Measurements from ENCODE around the gene IQCF5. TPM values are rescaled to one million over a fixed set of nuclear protein-coding genes. Genes with fewer than 3 reads are reported as not detected.
"Not testable (repeated sequence)": the region's sequence is repeated elsewhere in the genome, so short reads cannot be mapped to it uniquely, and the experiment has no call there.

The IQCF5 gene
- polyA plus RNA-seq, 4 donors: not detected

DNA sequence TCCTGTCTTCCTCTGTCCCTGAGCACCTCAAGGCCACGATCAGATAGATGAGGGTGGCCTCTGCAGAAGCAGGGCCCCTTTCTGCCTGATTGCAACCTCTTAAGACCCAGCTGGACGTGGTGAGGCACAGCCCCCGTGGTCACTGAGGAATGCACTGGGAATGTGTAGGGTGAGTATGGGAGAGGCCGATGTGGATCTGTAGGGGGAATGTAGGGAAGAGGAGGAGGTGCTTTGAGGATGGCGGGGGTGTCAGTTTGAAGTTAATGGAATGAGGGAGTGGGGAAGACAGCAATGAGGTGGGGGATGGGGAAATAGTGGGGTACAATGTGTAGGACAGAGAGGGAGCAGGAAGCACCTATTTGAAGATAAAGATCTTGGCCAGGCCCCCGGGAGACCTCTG is 785 bp upstream of the IQCF5 start:
- WGBS, 3 donors: 38 to 47% (median 41%) methylated on average over 6 of the region's 6 CpGs
- Histone ChIP-seq H3K9me3 (ENCODE audit: control insufficient read depth in 2 of 2, insufficient read depth in 1 of 2, low read depth in 1 of 2, low read length in 1 of 2) (no peaks in the 10 kb centered on the region), H3K4me3 (ENCODE audit: low read depth in 1 of 3, low read length in 3 of 3) (no peak overlapping the region), H3K36me3 (ENCODE audit: control insufficient read depth in 3 of 3, insufficient read depth in 2 of 3, low read depth in 1 of 3, low read length in 3 of 3) (no peaks in the 10 kb centered on the region), H3K4me1 (ENCODE audit: control insufficient read depth in 3 of 3, insufficient read depth in 2 of 3, low read depth in 1 of 3, low read length in 2 of 3) (no peaks in the 10 kb centered on the region), H3K27me3 (ENCODE audit: control insufficient read depth in 3 of 3, insufficient read depth in 3 of 3, low read length in 3 of 3) (no peaks in the 10 kb centered on the region), H3K27ac (ENCODE audit: low read depth in 1 of 3, low read length in 2 of 3) (no peak overlapping the region)
- no peak for DNase-seq
- no peak for FAIRE-seq

GRCh38 chr3:51874889-51875288 is 512 bp downstream of the IQCF5 start:
- no peaks in the 10 kb centered on the region for H3K9me3 ChIP-seq (ENCODE audit: control insufficient read depth in 2 of 2, insufficient read depth in 1 of 2, low read depth in 1 of 2, low read length in 1 of 2)
- no peaks in the 10 kb centered on the region for H3K36me3 ChIP-seq (ENCODE audit: control insufficient read depth in 3 of 3, insufficient read depth in 2 of 3, low read depth in 1 of 3, low read length in 3 of 3)
- no peak for FAIRE-seq
- H3K4me1 ChIP-seq (ENCODE audit: control insufficient read depth in 3 of 3, insufficient read depth in 2 of 3, low read depth in 1 of 3, low read length in 2 of 3): no peaks in the 10 kb centered on the region
- H3K4me3 ChIP-seq (ENCODE audit: low read depth in 1 of 3, low read length in 3 of 3): no peak overlapping the region
- H3K27me3 ChIP-seq (ENCODE audit: control insufficient read depth in 3 of 3, insufficient read depth in 3 of 3, low read length in 3 of 3): no peaks in the 10 kb centered on the region
- 28 to 61% (median 39%) methylated on average over 4 of the region's 4 CpGs for WGBS, 3 donors
- no peak for DNase-seq
- no peak overlapping the region for H3K27ac ChIP-seq (ENCODE audit: low read depth in 1 of 3, low read length in 2 of 3)

GRCh38 chr3:51874411-51874810 is 990 bp downstream of the IQCF5 start:
- H3K4me1 ChIP-seq (ENCODE audit: control insufficient read depth in 3 of 3, insufficient read depth in 2 of 3, low read depth in 1 of 3, low read length in 2 of 3): no peaks in the 10 kb centered on the region
- no peak overlapping the region for H3K4me3 ChIP-seq (ENCODE audit: low read depth in 1 of 3, low read length in 3 of 3)
- no peaks in the 10 kb centered on the region for H3K27me3 ChIP-seq (ENCODE audit: control insufficient read depth in 3 of 3, insufficient read depth in 3 of 3, low read length in 3 of 3)
- H3K36me3 ChIP-seq (ENCODE audit: control insufficient read depth in 3 of 3, insufficient read depth in 2 of 3, low read depth in 1 of 3, low read length in 3 of 3): no peaks in the 10 kb centered on the region
- H3K27ac ChIP-seq (ENCODE audit: low read depth in 1 of 3, low read length in 2 of 3): no peak overlapping the region
- no peak for DNase-seq
- H3K9me3 ChIP-seq (ENCODE audit: control insufficient read depth in 2 of 2, insufficient read depth in 1 of 2, low read depth in 1 of 2, low read length in 1 of 2): no peaks in the 10 kb centered on the region
- 68 to 79% (median 76%) methylated on average over 2 of the region's 2 CpGs for WGBS, 3 donors
- FAIRE-seq: no peak

GRCh38 chr3:51873876-51874275 is 1.5 kb downstream of the IQCF5 start:
- H3K27ac ChIP-seq (ENCODE audit: low read depth in 1 of 3, low read length in 2 of 3): no peak overlapping the region
- WGBS, 3 donors: 93 to 95% (median 95%) methylated on average over 10 of the region's 10 CpGs
- FAIRE-seq (no peak), DNase-seq (no peak)
- no peaks in the 10 kb centered on the region for H3K4me1 ChIP-seq (ENCODE audit: control insufficient read depth in 3 of 3, insufficient read depth in 2 of 3, low read depth in 1 of 3, low read length in 2 of 3)
- H3K27me3 ChIP-seq (ENCODE audit: control insufficient read depth in 3 of 3, insufficient read depth in 3 of 3, low read length in 3 of 3): no peaks in the 10 kb centered on the region
- H3K36me3 ChIP-seq (ENCODE audit: control insufficient read depth in 3 of 3, insufficient read depth in 2 of 3, low read depth in 1 of 3, low read length in 3 of 3): no peaks in the 10 kb centered on the region
- no peak overlapping the region for H3K4me3 ChIP-seq (ENCODE audit: low read depth in 1 of 3, low read length in 3 of 3)
- no peaks in the 10 kb centered on the region for H3K9me3 ChIP-seq (ENCODE audit: control insufficient read depth in 2 of 2, insufficient read depth in 1 of 2, low read depth in 1 of 2, low read length in 1 of 2)

GRCh38 chr3:51873253-51873766 is 2.1 kb downstream of the IQCF5 start:
- no peaks in the 10 kb centered on the region for H3K36me3 ChIP-seq (ENCODE audit: control insufficient read depth in 3 of 3, insufficient read depth in 2 of 3, low read depth in 1 of 3, low read length in 3 of 3)
- DNase-seq (no peak), FAIRE-seq (no peak)
- no peaks in the 10 kb centered on the region for H3K9me3 ChIP-seq (ENCODE audit: control insufficient read depth in 2 of 2, insufficient read depth in 1 of 2, low read depth in 1 of 2, low read length in 1 of 2)
- no peaks in the 10 kb centered on the region for H3K27me3 ChIP-seq (ENCODE audit: control insufficient read depth in 3 of 3, insufficient read depth in 3 of 3, low read length in 3 of 3)
- H3K4me1 ChIP-seq (ENCODE audit: control insufficient read depth in 3 of 3, insufficient read depth in 2 of 3, low read depth in 1 of 3, low read length in 2 of 3): no peaks in the 10 kb centered on the region
- H3K4me3 ChIP-seq (ENCODE audit: low read depth in 1 of 3, low read length in 3 of 3): no peak overlapping the region
- 28 to 55% (median 45%) methylated on average over 1 of the region's 1 CpG for WGBS, 3 donors
- H3K27ac ChIP-seq (ENCODE audit: low read depth in 1 of 3, low read length in 2 of 3): no peak overlapping the region

DNA sequence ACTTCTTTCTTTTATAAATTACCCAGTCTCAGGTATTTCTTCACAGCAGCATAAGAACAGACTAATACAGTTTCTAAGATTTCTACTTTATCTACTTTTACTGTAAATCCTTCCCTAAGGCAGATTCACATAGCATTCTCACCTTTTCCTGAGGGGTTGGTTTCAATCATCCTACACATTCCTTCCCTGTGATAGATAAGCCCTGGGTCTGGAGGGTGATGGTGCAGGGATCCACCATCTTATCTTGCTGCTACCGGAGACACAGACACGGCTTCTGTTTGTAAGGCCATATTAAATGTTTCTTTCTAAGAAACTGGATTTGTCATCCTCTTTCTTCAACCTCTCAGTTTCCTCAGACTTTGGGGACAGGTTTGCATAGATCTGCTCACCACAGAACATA is 6.1 kb downstream of the IQCF5 start:
- no peak overlapping the region for H3K4me3 ChIP-seq (ENCODE audit: low read depth in 1 of 3, low read length in 3 of 3)
- no peak overlapping the region for H3K27ac ChIP-seq (ENCODE audit: low read depth in 1 of 3, low read length in 2 of 3)
- WGBS, 3 donors: 38 to 47% (median 45%) methylated on average over 2 of the region's 2 CpGs
- FAIRE-seq (no peak), DNase-seq (no peak)
- no peaks in the 10 kb centered on the region for H3K36me3 ChIP-seq (ENCODE audit: control insufficient read depth in 3 of 3, insufficient read depth in 2 of 3, low read depth in 1 of 3, low read length in 3 of 3)
- no peaks in the 10 kb centered on the region for H3K27me3 ChIP-seq (ENCODE audit: control insufficient read depth in 3 of 3, insufficient read depth in 3 of 3, low read length in 3 of 3)
- no peaks in the 10 kb centered on the region for H3K9me3 ChIP-seq (ENCODE audit: control insufficient read depth in 2 of 2, insufficient read depth in 1 of 2, low read depth in 1 of 2, low read length in 1 of 2)
- no peaks in the 10 kb centered on the region for H3K4me1 ChIP-seq (ENCODE audit: control insufficient read depth in 3 of 3, insufficient read depth in 2 of 3, low read depth in 1 of 3, low read length in 2 of 3)

DNA sequence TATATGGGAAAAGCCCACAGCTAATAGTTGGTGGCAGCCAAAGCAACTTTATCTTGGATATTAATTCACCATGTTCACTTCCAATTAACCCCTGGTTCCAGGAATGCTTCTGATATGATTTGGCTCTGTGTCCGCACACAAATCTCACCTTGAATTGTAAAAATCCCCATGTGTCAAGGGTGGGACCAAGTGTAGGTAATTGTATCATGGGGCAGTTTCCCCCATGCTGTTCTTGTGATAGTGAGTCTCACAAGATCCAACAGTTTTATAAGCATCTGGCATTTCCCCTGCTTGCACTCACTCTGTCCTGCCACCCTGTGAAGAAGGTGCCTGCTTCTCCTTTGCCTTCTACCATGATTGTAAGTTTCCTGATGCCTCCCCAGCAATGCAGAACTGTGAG is 6.5 kb downstream of the IQCF5 start:
- H3K36me3 ChIP-seq (ENCODE audit: control insufficient read depth in 3 of 3, insufficient read depth in 2 of 3, low read depth in 1 of 3, low read length in 3 of 3); DNase-seq; H3K27ac ChIP-seq (ENCODE audit: low read depth in 1 of 3, low read length in 2 of 3); H3K4me3 ChIP-seq (ENCODE audit: low read depth in 1 of 3, low read length in 3 of 3); FAIRE-seq; H3K4me1 ChIP-seq (ENCODE audit: control insufficient read depth in 3 of 3, insufficient read depth in 2 of 3, low read depth in 1 of 3, low read length in 2 of 3); H3K27me3 ChIP-seq (ENCODE audit: control insufficient read depth in 3 of 3, insufficient read depth in 3 of 3, low read length in 3 of 3); H3K9me3 ChIP-seq (ENCODE audit: control insufficient read depth in 2 of 2, insufficient read depth in 1 of 2, low read depth in 1 of 2, low read length in 1 of 2): not testable (repeated sequence)
- 68 to 77% (median 76%) methylated on average over 1 of the region's 1 CpG for WGBS, 3 donors

DNA sequence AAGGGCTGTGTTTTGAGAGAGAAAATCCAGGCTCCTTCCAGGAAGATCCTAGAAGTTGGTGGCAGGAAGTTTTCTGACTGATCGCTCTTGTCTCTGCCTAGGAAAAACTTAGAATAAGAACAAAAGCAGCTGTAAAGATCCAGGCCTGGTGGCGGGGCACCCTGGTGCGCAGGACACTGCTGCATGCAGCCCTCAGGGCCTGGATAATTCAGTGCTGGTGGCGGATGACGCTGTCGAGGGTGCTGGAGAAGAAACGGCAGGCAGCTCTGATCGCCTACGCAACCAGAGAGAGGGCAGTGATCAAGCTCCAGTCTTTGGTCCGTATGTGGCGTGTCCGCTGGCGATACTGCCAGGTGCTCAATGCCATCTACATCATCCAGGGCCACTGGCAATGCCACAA is 12.5 kb downstream of the IQCF5 start:
- Histone ChIP-seq H3K4me3 (ENCODE audit: low read depth in 1 of 3, low read length in 3 of 3) (no peak overlapping the region), H3K27me3 (ENCODE audit: control insufficient read depth in 3 of 3, insufficient read depth in 3 of 3, low read length in 3 of 3) (peaks cover 0 to 4% (median 0%) of the 10 kb centered on the region in 3 donors), H3K4me1 (ENCODE audit: control insufficient read depth in 3 of 3, insufficient read depth in 2 of 3, low read depth in 1 of 3, low read length in 2 of 3) (no peaks in the 10 kb centered on the region), H3K9me3 (ENCODE audit: control insufficient read depth in 2 of 2, insufficient read depth in 1 of 2, low read depth in 1 of 2, low read length in 1 of 2) (no peaks in the 10 kb centered on the region), H3K36me3 (ENCODE audit: control insufficient read depth in 3 of 3, insufficient read depth in 2 of 3, low read depth in 1 of 3, low read length in 3 of 3) (no peaks in the 10 kb centered on the region), H3K27ac (ENCODE audit: low read depth in 1 of 3, low read length in 2 of 3) (no peak overlapping the region)
- FAIRE-seq (no peak), DNase-seq (no peak)
- WGBS, 3 donors: 78 to 86% (median 82%) methylated on average over 13 of the region's 13 CpGs
